Ovary (tissue), 9 donors: ENCODE measurements around the gene CA11. TPM values are rescaled to one million over a fixed set of nuclear protein-coding genes. Genes with fewer than 3 reads are reported as not detected.

ENCODE experiments used
- DNase-seq, 5 donors: peaks; one replicate each; pipeline ENCODE4 v3.0.0-alpha.2; 2019 to 2020
- H3K27ac ChIP-seq, 2 donors: fragments of 200-600 bp; one replicate each; pipeline versions ENCODE4 v1.5.1 to v1.8.0; 2019 to 2022
- H3K27me3 ChIP-seq: fragments of 200-600 bp; one replicate; pipeline ENCODE4 v1.8.0; 2022
- H3K36me3 ChIP-seq: fragments of 200-600 bp; sonication (generic); one replicate; pipeline ENCODE4 v1.5.1; 2019
- H3K4me1 ChIP-seq: one replicate; pipeline ENCODE4 v1.8.1; 2013; ENCODE audit warnings: mild to moderate bottlenecking, moderate library complexity; ENCODE audit not compliant: insufficient read depth
- H3K4me3 ChIP-seq: fragments of 200-600 bp; sonication (generic); one replicate; pipeline ENCODE4 v1.5.1; 2017
- H3K9me3 ChIP-seq, 2 donors: fragments of 200-600 bp in 1 of 2; sonication (generic) in 1 of 2; one replicate each; pipeline versions ENCODE4 v1.5.1 to v1.8.1; 2013 to 2019; ENCODE audit warnings: mild to moderate bottlenecking in 1 of 2, moderate library complexity in 1 of 2
- CTCF ChIP-seq, 3 donors: fragments of 450-650 bp in 2 of 3; fragments of 200-600 bp in 1 of 3; IDR thresholded peaks; one replicate each; pipeline versions ENCODE4 v1.5.1 to v1.8.0; 2016 to 2022; ENCODE audit warnings: antibody characterized with exemption in 3 of 3, mild to moderate bottlenecking in 1 of 3
- EP300 ChIP-seq: sonication (generic); formaldehyde crosslinking; IDR thresholded peaks from one replicate; pipeline ENCODE4 v1.6.1; 2017; ENCODE audit warnings: antibody characterized with exemption
- POLR2A ChIP-seq: fragments of 450-650 bp; IDR thresholded peaks from one replicate; pipeline ENCODE4 v1.6.1; 2017; ENCODE audit warnings: antibody characterized with exemption, mild to moderate bottlenecking, moderate library complexity
- WGBS, 3 donors: extraction: QIAGEN DNeasy Blood & Tissue Kit in 1 of 3; methylation state at CpG; one replicate each; pipeline versions ENCODE4 v1.1.5 to v1.1.7; 2013 to 2017; 5-methylcytosine and 5-hydroxymethylcytosine counted together
- intact Hi-C, 4 donors: fragments of 100-400 bp; cut with DNase I; formaldehyde crosslinking; loops; one replicate each; pipeline versions ENCODE4 v1.11.0 to v1.15.1; 2022 to 2023
- polyA plus RNA-seq, 2 donors: library from polyadenylated mRNA; stranded (reverse); fragments of 200-250 nt in 1 of 2; fragments of 350-450 nt in 1 of 2; fragmentation: Illumina TruSeq in 1 of 2; extraction: RNeasy Lipid Tissue Mini Kit (QIAGEN cat#74804) in 1 of 2; gene quantifications; one replicate each; pipeline ENCODE4 v1.2.3, GENCODE V29; 2013 to 2014
- total RNA-seq, 7 donors: library from RNA; depleted of rRNA in 2 of 7; stranded (reverse); fragments of >200 nt in 2 of 7; fragmentation: NEBNext Ultra II Directional in 3 of 7; extraction: Animal tissue kit (Norgen Biotek cat#: 25700) in 3 of 7; gene quantifications; one replicate each; pipeline versions ENCODE4 v1.1.0 to v1.2.4, GENCODE V29; 2016 to 2023
- donor health status: DM: no; HTN: no; CAD: no; lungs with moderate emphysema.
- donor health status: DM: no; HTN: no; CAD: no.
- donor health status: Bipolar disorder and iron deficiency.
- donor health status: DM: yes; HTN: yes; CAD: no.
- donor health status: DM: no; HTN: no; CAD: no.
- donor health status: DM: yes; HTN: yes; CAD: no.

The CA11 gene
- total and polyA plus RNA-seq, 9 donors, result 14.9 to 53.1 (median 43.1) TPM

- H3K36me3 ChIP-seq, result no peaks in the 10 kb centered on the region
- WGBS, 3 donors, result 73 to 75% (median 74%) methylated on average over 8 to 10 of the region's 10 CpGs
- no peak overlapping the region for H3K4me3 ChIP-seq
- no peak overlapping the region for H3K27ac ChIP-seq
- no peak for DNase-seq
- TF ChIP-seq CTCF (IDR thresholded peaks at IDR 0.05) (no peak), EP300 (no peak), POLR2A (no peak)
- no peaks in the 10 kb centered on the region for H3K27me3 ChIP-seq
- H3K9me3 ChIP-seq, result no peaks in the 10 kb centered on the region
- H3K4me1 ChIP-seq, result peaks cover 3% of the 10 kb centered on the region
- intact Hi-C loops, result no loop called here
Measured at GRCh38 chr19:48671446-48671995, 25.5 kb upstream of the CA11 start.

- intact Hi-C loops, result no loop called here
Measured at GRCh38 chr19:48670699-48671445, 24.9 kb upstream of the CA11 start.

GRCh38 chr19:48669903-48670668, 24.1 kb upstream of the CA11 start:
- intact Hi-C loops, result no loop called here
- WGBS, 3 donors, result 92 to 93% (median 92%) methylated on average over 25 to 26 of the region's 26 CpGs

More at GRCh38 chr19:48670699-48671445, 24.9 kb upstream of the CA11 start:
- no peak overlapping the region for H3K4me3 ChIP-seq
- TF ChIP-seq CTCF (IDR thresholded peaks at IDR 0.05), result no peak
- no peaks in the 10 kb centered on the region for H3K36me3 ChIP-seq
- no peak for DNase-seq
- H3K27me3 ChIP-seq, result no peaks in the 10 kb centered on the region
- WGBS, 3 donors, result 70 to 78% (median 75%) methylated on average over 21 of the region's 21 CpGs
- no peaks in the 10 kb centered on the region for H3K9me3 ChIP-seq
- no peak overlapping the region for H3K27ac ChIP-seq
- H3K4me1 ChIP-seq, result peaks cover 3% of the 10 kb centered on the region

More at GRCh38 chr19:48669903-48670668, 24.1 kb upstream of the CA11 start:
- no peak overlapping the region for H3K4me3 ChIP-seq
- DNase-seq, result no peak
- no peaks in the 10 kb centered on the region for H3K36me3 ChIP-seq
- no peak for TF ChIP-seq POLR2A
- no peak for TF ChIP-seq CTCF (IDR thresholded peaks at IDR 0.05)
- TF ChIP-seq EP300, result no peak
- H3K4me1 ChIP-seq, result peaks cover 1% of the 10 kb centered on the region
- H3K27ac ChIP-seq, result no peak overlapping the region
- H3K27me3 ChIP-seq, result no peaks in the 10 kb centered on the region
- H3K9me3 ChIP-seq, result no peaks in the 10 kb centered on the region
